Spleen (tissue), 11 donors: ENCODE results near the gene TMEM86A. TPM values are rescaled to one million over a fixed set of nuclear protein-coding genes. Genes with fewer than 3 reads are reported as not detected.
"Not testable (repeated sequence)": the region's sequence is repeated elsewhere in the genome, so short reads cannot be mapped to it uniquely, and the experiment has no call there.

Experiments used
- DNase-seq: peaks from one replicate; pipeline ENCODE4 v3.0.0-alpha.2; 2020
- H3K27ac ChIP-seq, 8 donors: fragments of 200-600 bp; sonication (generic) in 7 of 8; 1 replicate in 4 of 8; 2 replicates in 4 of 8; pipeline versions ENCODE4 v1.5.0 to v1.8.0; 2016 to 2021; ENCODE audit warnings: inconsistent platforms in 4 of 8, mild to moderate bottlenecking in 4 of 8, moderate library complexity in 1 of 8
- H3K27me3 ChIP-seq, 7 donors: fragments of 200-600 bp; sonication (generic) in 6 of 7; replicated peaks in 1 of 7; 1 replicate in 4 of 7; 2 replicates in 3 of 7; pipeline versions ENCODE4 v1.5.0 to v1.8.0; 2016 to 2021; ENCODE audit warnings: inconsistent platforms in 3 of 7, mild to moderate bottlenecking in 1 of 7
- H3K36me3 ChIP-seq, 6 donors: fragments of 200-600 bp; sonication (generic) in 5 of 6; 1 replicate in 4 of 6; 2 replicates in 2 of 6; pipeline versions ENCODE4 v1.5.0 to v1.8.0; 2016 to 2021; ENCODE audit warnings: inconsistent platforms in 2 of 6
- H3K4me1 ChIP-seq, 6 donors: fragments of 200-600 bp; sonication (generic) in 5 of 6; 1 replicate in 3 of 6; 2 replicates in 3 of 6; pipeline versions ENCODE4 v1.5.0 to v1.8.0; 2016 to 2021; ENCODE audit warnings: inconsistent platforms in 3 of 6
- H3K4me3 ChIP-seq, 8 donors: fragments of 200-600 bp; sonication (generic) in 7 of 8; 1 replicate in 4 of 8; 2 replicates in 4 of 8; pipeline versions ENCODE4 v1.5.0 to v1.8.0; 2016 to 2021; ENCODE audit warnings: inconsistent platforms in 4 of 8, mild to moderate bottlenecking in 4 of 8, moderate library complexity in 2 of 8
- H3K9me3 ChIP-seq, 8 donors: fragments of 200-600 bp; sonication (generic) in 7 of 8; 1 replicate in 4 of 8; 2 replicates in 4 of 8; pipeline versions ENCODE4 v1.5.0 to v1.8.0; 2016 to 2021; ENCODE audit warnings: inconsistent platforms in 4 of 8
- POLR2A ChIP-seq, 3 donors: fragments of 450-650 bp; IDR thresholded peaks; one replicate each; pipeline ENCODE4 v1.5.1; 2017; ENCODE audit warnings: antibody characterized with exemption in 3 of 3, mild to moderate bottlenecking in 1 of 3
- POLR2AphosphoS5 ChIP-seq, 3 donors: sonication (generic); formaldehyde crosslinking; IDR thresholded peaks; one replicate each; pipeline ENCODE4 v1.5.1; 2017; ENCODE audit warnings: antibody characterized with exemption in 3 of 3
- WGBS, 5 donors: extraction: QIAGEN DNeasy Blood & Tissue Kit in 3 of 5; methylation state at CpG; one replicate each; pipeline versions ENCODE4 v1.1.5 to v1.1.7; 2013 to 2018; 5-methylcytosine and 5-hydroxymethylcytosine counted together
- intact Hi-C: fragments of 100-400 bp; cut with DNase I; formaldehyde crosslinking; loops from one replicate; pipeline ENCODE4 v1.15.0; 2023; ENCODE audit warnings: low total_unique reads
- polyA plus RNA-seq, 3 donors: library from polyadenylated mRNA; stranded (reverse); fragments of 200-250 nt; gene quantifications; one replicate each; pipeline ENCODE4 v1.2.1, GENCODE V29; 2013
- total RNA-seq, 7 donors: library from RNA; depleted of rRNA in 3 of 7; stranded (reverse); fragments of >200 nt in 3 of 7; fragmentation: NEBNext Ultra II Directional in 4 of 7; extraction: Animal tissue kit (Norgen Biotek cat#: 25700) in 4 of 7; gene quantifications; one replicate each; pipeline versions ENCODE4 v1.1.0 to v1.2.1, GENCODE V29; 2016 to 2021
- TF ChIP-seq, protein P1 (sequence below), 11 experiments: fragments of 200-600 bp in 7 of 11; fragments of 450-650 bp in 4 of 11; sonication (generic) in 4 of 11; IDR thresholded peaks in 8 of 11; conservative IDR thresholded peaks in 3 of 11; 1 replicate in 7 of 11; 2 replicates in 4 of 11; pipeline versions ENCODE4 v1.4.0 to v1.8.0; 2016 to 2021; ENCODE audit warnings: antibody characterized with exemption in 11 of 11, inconsistent platforms in 4 of 11, mild to moderate bottlenecking in 1 of 11
- donor health status: healthy with polysubstance abuse.
- donor health status: DM: no; HTN: no; CAD: no; lungs with moderate emphysema.
- donor health status: DM: no; HTN: no; CAD: no.
- donor health status: Bipolar disorder and iron deficiency.
- donor health status: healthy.
- donor health status: DM: no; HTN: no; CAD: no.
- donor health status: DM: yes; HTN: yes; CAD: no.

Gene TMEM86A
- total and polyA plus RNA-seq, 10 donors: 0.98 to 25.0 (median 9.9) TPM

DNA sequence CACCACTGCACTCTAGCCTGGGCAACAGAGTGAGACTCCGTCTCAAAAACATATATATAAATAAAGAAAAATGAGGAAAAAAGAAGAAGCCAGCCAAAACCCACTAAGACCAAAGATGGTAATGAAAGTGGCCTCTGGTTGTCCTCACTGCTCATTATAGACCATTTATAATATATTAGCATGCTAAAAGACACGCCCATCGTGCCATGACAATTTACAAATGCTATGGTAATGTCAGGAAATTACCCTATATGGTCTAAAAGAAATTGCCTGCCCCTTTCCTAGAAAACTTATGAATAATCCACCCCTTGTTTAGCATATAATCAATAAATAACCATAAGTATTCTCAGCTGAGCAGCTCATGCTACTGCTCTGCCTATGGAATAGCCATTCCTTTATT lies 16.1 kb upstream of the TMEM86A start:
- TF ChIP-seq POLR2AphosphoS5 (IDR thresholded peaks at IDR 0.05) (no peak), POLR2A (IDR thresholded peaks at IDR 0.05) (no peak)
- TF ChIP-seq, protein P1, sequence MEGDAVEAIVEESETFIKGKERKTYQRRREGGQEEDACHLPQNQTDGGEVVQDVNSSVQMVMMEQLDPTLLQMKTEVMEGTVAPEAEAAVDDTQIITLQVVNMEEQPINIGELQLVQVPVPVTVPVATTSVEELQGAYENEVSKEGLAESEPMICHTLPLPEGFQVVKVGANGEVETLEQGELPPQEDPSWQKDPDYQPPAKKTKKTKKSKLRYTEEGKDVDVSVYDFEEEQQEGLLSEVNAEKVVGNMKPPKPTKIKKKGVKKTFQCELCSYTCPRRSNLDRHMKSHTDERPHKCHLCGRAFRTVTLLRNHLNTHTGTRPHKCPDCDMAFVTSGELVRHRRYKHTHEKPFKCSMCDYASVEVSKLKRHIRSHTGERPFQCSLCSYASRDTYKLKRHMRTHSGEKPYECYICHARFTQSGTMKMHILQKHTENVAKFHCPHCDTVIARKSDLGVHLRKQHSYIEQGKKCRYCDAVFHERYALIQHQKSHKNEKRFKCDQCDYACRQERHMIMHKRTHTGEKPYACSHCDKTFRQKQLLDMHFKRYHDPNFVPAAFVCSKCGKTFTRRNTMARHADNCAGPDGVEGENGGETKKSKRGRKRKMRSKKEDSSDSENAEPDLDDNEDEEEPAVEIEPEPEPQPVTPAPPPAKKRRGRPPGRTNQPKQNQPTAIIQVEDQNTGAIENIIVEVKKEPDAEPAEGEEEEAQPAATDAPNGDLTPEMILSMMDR (IDR thresholded peaks at IDR 0.05 in 8 of 11, conservative IDR thresholded peaks at IDR 0.05 in 3 of 11): no peak
- Histone ChIP-seq H3K9me3 (no peaks in the 10 kb centered on the region), H3K27ac (no peak overlapping the region), H3K36me3 (no peaks in the 10 kb centered on the region), H3K27me3 (no peaks in the 10 kb centered on the region), H3K4me1 (no peaks in the 10 kb centered on the region), H3K4me3 (no peak overlapping the region)
- intact Hi-C loops: no loop called here
- WGBS, 5 donors: 89 to 97% (median 91%) methylated on average over 3 of the region's 3 CpGs
- no peak for DNase-seq

DNA sequence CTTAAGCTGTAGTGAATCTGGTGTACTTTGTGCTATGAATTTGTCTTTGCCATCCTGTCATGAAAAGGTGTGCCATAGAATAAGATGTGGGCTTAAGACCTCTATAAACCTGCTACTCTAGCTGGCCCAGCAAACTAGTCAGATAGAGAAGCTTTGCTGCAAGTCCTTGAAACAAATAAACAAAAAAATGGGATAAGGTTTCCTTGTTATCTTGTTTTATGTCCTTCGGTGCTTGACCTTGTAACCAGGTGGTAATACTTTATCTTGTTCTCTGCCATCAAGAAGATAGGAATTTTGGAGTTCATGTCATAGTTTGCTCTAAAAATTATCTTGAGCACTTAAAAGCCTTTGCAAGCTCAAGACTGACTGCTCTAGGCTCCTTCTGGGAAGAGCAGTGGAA lies 14.3 kb upstream of the TMEM86A start:
- WGBS, 5 donors: 38 to 88% (median 78%) methylated on average over 1 of the region's 1 CpG
- intact Hi-C loops: no loop called here
- TF ChIP-seq, protein P1 (IDR thresholded peaks at IDR 0.05 in 8 of 11, conservative IDR thresholded peaks at IDR 0.05 in 3 of 11): no peak
- no peak for TF ChIP-seq POLR2AphosphoS5 (IDR thresholded peaks at IDR 0.05)
- no peak for TF ChIP-seq POLR2A (IDR thresholded peaks at IDR 0.05)

DNA sequence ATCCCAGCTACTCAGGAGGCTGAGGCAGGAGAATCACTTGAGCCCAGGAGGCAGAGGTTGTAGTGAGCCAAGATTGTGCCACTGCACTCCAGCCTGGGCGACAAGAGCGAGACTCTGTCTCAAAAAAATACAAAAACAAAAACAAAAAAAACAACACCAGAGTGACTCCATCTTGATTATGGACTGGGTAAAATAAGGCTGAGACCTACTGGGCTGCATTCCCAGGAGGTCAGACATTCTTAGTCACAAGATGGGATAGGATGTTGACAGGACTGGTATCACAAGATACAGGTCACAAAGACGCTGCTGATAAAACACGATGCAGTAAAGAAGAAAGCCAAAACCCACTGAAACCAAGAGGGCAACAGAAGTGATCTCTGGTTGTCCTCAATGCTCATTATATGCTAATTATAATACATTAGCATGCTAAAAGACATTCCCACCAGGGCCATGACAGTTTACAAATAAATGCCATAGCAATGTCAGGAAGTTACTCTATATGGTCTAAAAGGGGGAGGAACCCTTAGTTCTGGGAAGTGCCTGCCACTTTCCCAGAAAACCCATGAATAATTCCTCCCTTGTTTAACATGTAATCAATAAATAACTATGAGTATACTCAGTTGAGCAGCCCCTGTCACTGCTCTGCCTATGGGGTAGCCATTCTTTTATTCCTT lies 7.0 kb upstream of the TMEM86A start:
- intact Hi-C loops: loop anchor here (10.0 kb wide), 1 partner anchor 57 kb away; the partner anchor contains the start of gene SPTY2D1
- DNase-seq, H3K4me1 ChIP-seq, H3K27ac ChIP-seq, H3K27me3 ChIP-seq, H3K36me3 ChIP-seq, H3K9me3 ChIP-seq, H3K4me3 ChIP-seq: not testable (repeated sequence)
- WGBS, 5 donors: 78 to 93% (median 88%) methylated on average over 4 of the region's 4 CpGs

More for the DNA sequence above, 14.3 kb upstream of the TMEM86A start:
- DNase-seq: no peak
- Histone ChIP-seq H3K4me1 (no peaks in the 10 kb centered on the region), H3K9me3 (no peaks in the 10 kb centered on the region), H3K27me3 (no peaks in the 10 kb centered on the region), H3K27ac (no peak overlapping the region), H3K4me3 (no peak overlapping the region), H3K36me3 (no peaks in the 10 kb centered on the region)

DNA sequence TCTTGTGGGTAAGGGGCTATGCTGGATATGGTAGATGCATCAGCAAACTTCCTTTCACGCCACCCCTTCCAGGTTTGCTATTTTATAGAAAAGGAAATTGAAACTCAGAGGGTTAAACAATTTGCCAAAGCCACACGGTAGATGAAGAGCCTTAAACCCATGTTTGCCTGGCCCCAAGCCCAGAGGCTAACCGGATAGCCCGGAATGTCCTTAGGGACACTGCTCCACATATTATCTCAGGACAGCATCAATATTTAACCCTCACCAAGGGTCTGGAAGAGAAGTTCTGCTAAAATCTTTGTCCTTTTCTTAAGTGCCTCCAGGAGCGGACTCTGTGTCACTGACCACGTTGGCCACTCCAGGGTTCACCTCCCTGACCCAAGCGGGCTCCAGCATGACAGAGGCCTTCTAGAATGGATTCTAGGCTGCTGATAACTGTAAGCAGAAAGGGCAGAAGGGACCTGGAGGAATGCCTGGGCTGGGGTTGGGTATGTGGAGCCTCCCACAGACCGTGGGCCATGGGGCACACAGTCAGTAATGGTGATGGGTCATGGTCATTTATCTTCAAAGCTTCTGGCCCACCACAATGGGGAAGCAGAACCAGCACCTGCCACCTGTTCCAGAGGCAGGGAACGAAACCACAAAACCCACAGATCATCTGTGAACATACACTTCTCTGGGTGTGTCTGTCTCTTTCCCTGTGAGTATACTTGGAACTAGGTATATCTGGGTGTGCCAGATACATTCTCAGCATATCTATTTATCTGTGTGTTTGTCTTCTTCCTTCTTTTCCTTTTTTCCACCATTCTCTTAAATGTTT lies 5.4 kb upstream of the TMEM86A start:
- Histone ChIP-seq H3K9me3 (no peaks in the 10 kb centered on the region), H3K4me1 (peaks cover 3 to 8% (median 6%) of the 10 kb centered on the region in 6 donors), H3K27ac (no peak overlapping the region), H3K36me3 (no peaks in the 10 kb centered on the region), H3K4me3 (no peak overlapping the region), H3K27me3 (no peaks in the 10 kb centered on the region)
- intact Hi-C loops: loop anchor here (10.0 kb wide), 1 partner anchor 58 kb away; the partner anchor contains the start of gene SPTY2D1
- no peak for DNase-seq
- 67 to 78% (median 75%) methylated on average over 9 of the region's 9 CpGs for WGBS, 5 donors
- TF ChIP-seq, protein P1 (IDR thresholded peaks at IDR 0.05 in 8 of 11, conservative IDR thresholded peaks at IDR 0.05 in 3 of 11): no peak
- TF ChIP-seq POLR2A (IDR thresholded peaks at IDR 0.05) (no peak), POLR2AphosphoS5 (IDR thresholded peaks at IDR 0.05) (no peak)
